Ovary (tissue), 9 donors: ENCODE data around the gene SIRPD. TPM values are rescaled to one million over a fixed set of nuclear protein-coding genes. Genes with fewer than 3 reads are reported as not detected.

ENCODE experiments used
- DNase-seq, 5 donors: peaks; one replicate each; pipeline ENCODE4 v3.0.0-alpha.2; 2019 to 2020
- H3K27ac ChIP-seq, 2 donors: fragments of 200-600 bp; one replicate each; pipeline versions ENCODE4 v1.5.1 to v1.8.0; 2019 to 2022
- H3K27me3 ChIP-seq: fragments of 200-600 bp; one replicate; pipeline ENCODE4 v1.8.0; 2022
- H3K36me3 ChIP-seq: fragments of 200-600 bp; sonication (generic); one replicate; pipeline ENCODE4 v1.5.1; 2019
- H3K4me1 ChIP-seq: one replicate; pipeline ENCODE4 v1.8.1; 2013; ENCODE audit warnings: mild to moderate bottlenecking, moderate library complexity; ENCODE audit not compliant: insufficient read depth
- H3K4me3 ChIP-seq: fragments of 200-600 bp; sonication (generic); one replicate; pipeline ENCODE4 v1.5.1; 2017
- H3K9me3 ChIP-seq, 2 donors: fragments of 200-600 bp in 1 of 2; sonication (generic) in 1 of 2; one replicate each; pipeline versions ENCODE4 v1.5.1 to v1.8.1; 2013 to 2019; ENCODE audit warnings: mild to moderate bottlenecking in 1 of 2, moderate library complexity in 1 of 2
- CTCF ChIP-seq, 3 donors: fragments of 450-650 bp in 2 of 3; fragments of 200-600 bp in 1 of 3; IDR thresholded peaks; one replicate each; pipeline versions ENCODE4 v1.5.1 to v1.8.0; 2016 to 2022; ENCODE audit warnings: antibody characterized with exemption in 3 of 3, mild to moderate bottlenecking in 1 of 3
- EP300 ChIP-seq: sonication (generic); formaldehyde crosslinking; IDR thresholded peaks from one replicate; pipeline ENCODE4 v1.6.1; 2017; ENCODE audit warnings: antibody characterized with exemption
- POLR2A ChIP-seq: fragments of 450-650 bp; IDR thresholded peaks from one replicate; pipeline ENCODE4 v1.6.1; 2017; ENCODE audit warnings: antibody characterized with exemption, mild to moderate bottlenecking, moderate library complexity
- WGBS, 3 donors: extraction: QIAGEN DNeasy Blood & Tissue Kit in 1 of 3; methylation state at CpG; one replicate each; pipeline versions ENCODE4 v1.1.5 to v1.1.7; 2013 to 2017; 5-methylcytosine and 5-hydroxymethylcytosine counted together
- intact Hi-C, 4 donors: fragments of 100-400 bp; cut with DNase I; formaldehyde crosslinking; loops; one replicate each; pipeline versions ENCODE4 v1.11.0 to v1.15.1; 2022 to 2023
- polyA plus RNA-seq, 2 donors: library from polyadenylated mRNA; stranded (reverse); fragments of 200-250 nt in 1 of 2; fragments of 350-450 nt in 1 of 2; fragmentation: Illumina TruSeq in 1 of 2; extraction: RNeasy Lipid Tissue Mini Kit (QIAGEN cat#74804) in 1 of 2; gene quantifications; one replicate each; pipeline ENCODE4 v1.2.3, GENCODE V29; 2013 to 2014
- total RNA-seq, 7 donors: library from RNA; depleted of rRNA in 2 of 7; stranded (reverse); fragments of >200 nt in 2 of 7; fragmentation: NEBNext Ultra II Directional in 3 of 7; extraction: Animal tissue kit (Norgen Biotek cat#: 25700) in 3 of 7; gene quantifications; one replicate each; pipeline versions ENCODE4 v1.1.0 to v1.2.4, GENCODE V29; 2016 to 2023
- donor health status: DM: no; HTN: no; CAD: no; lungs with moderate emphysema.
- donor health status: DM: no; HTN: no; CAD: no.
- donor health status: Bipolar disorder and iron deficiency.
- donor health status: DM: yes; HTN: yes; CAD: no.
- donor health status: DM: no; HTN: no; CAD: no.
- donor health status: DM: yes; HTN: yes; CAD: no.

Gene SIRPD
- total and polyA plus RNA-seq, 9 donors: not detected

DNA sequence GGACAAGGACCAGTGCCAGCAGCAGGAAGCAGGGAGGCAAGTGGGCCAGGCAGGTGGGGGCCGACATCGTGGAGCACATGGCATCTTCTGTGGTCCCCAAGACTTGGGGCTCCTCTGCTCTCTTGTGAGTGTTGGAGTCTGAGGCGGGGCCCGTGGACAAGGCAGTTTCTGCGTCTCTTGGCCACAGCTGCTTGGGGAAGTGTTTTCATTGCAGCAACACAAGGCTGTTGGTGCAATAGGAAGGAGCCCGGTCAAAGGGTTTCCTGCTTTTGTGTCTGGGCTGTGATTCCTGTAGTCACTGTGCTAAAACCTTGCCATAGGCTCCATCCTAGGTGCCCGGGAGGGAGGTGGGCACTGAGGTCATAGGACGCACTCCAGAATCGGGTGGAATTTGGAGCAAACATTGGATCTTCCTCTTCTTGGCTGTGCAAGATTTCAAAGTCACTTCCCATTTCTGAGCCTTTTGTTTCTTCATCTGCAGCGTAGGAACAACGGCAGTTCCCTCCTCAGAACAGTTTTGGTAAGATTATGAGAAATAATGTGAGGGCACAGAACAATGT is 66.1 kb downstream of the SIRPD start, which contains the start of gene SIRPB2:
Gene SIRPB2 (minus strand): TSS at position 140 of the 560 bp plus-strand sequence. CDS start 61 bp downstream, at position 79.
- intact Hi-C loops: no loop called here
- no peaks in the 10 kb centered on the region for H3K4me1 ChIP-seq
- H3K27me3 ChIP-seq: no peaks in the 10 kb centered on the region
- H3K9me3 ChIP-seq: no peaks in the 10 kb centered on the region
- TF ChIP-seq EP300: no peak
- no peak for TF ChIP-seq CTCF (IDR thresholded peaks at IDR 0.05)
- TF ChIP-seq POLR2A: no peak
- H3K4me3 ChIP-seq: no peak within 1 kb of the TSS
- peak in 1 of 5 donors; percentile 31 for DNase-seq
- no peak within 1 kb of the TSS for H3K27ac ChIP-seq
- H3K36me3 ChIP-seq: no peaks in the 10 kb centered on the region
- WGBS, 3 donors: 64 to 74% (median 71%) methylated on average over 11 of the region's 11 CpGs

GRCh38 chr20:1490643-1491195 is 66.8 kb downstream of the SIRPD start:
- no peaks in the 10 kb centered on the region for H3K4me1 ChIP-seq
- H3K9me3 ChIP-seq: no peaks in the 10 kb centered on the region
- intact Hi-C loops: no loop called here
- WGBS, 3 donors: 68 to 75% (median 74%) methylated on average over 9 of the region's 9 CpGs
- H3K4me3 ChIP-seq: no peak overlapping the region
- no peaks in the 10 kb centered on the region for H3K27me3 ChIP-seq
- no peak for TF ChIP-seq EP300
- TF ChIP-seq CTCF (IDR thresholded peaks at IDR 0.05): no peak
- no peak for TF ChIP-seq POLR2A
- H3K36me3 ChIP-seq: no peaks in the 10 kb centered on the region
- no peak overlapping the region for H3K27ac ChIP-seq
- DNase-seq: no peak

DNA sequence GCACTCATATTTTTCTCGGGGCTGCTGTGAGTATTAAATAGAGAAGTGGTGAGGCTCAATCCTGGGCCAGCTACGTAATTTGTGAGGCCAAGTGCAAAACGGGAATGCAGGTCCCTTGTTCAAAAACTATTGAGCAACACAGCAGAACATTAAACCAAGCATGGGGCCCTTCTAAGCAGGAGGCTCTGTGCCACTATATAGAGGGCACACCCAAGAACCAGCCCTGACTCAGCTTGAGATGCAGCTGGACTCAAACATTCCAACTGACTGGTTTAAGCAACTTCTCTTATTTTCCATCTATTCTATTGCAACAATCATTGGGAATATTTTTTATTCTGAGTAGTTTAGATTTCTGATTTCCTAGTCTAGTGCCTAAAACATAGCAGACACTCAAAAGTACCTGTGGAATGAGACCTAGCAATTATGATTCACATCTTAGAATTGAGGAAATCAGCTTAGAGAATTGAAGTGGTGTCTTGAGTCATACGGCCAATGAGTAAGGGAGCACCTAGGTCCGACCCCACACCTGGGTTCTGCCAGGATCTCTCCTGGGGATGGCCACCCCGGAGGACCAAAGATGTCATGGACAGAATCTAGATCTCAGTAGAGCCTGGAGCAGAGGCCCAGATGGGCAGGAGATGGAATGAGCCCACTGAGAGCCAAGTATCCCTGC is 67.6 kb downstream of the SIRPD start:
- DNase-seq: no peak
- intact Hi-C loops: no loop called here
- Histone ChIP-seq H3K4me1 (no peaks in the 10 kb centered on the region), H3K4me3 (no peak overlapping the region), H3K27ac (no peak overlapping the region), H3K27me3 (no peaks in the 10 kb centered on the region), H3K9me3 (no peaks in the 10 kb centered on the region), H3K36me3 (no peaks in the 10 kb centered on the region)
- WGBS, 3 donors: 72 to 74% (median 72%) methylated on average over 6 of the region's 6 CpGs
- no peak for TF ChIP-seq POLR2A
- TF ChIP-seq EP300: no peak
- TF ChIP-seq CTCF (IDR thresholded peaks at IDR 0.05): no peak

DNA sequence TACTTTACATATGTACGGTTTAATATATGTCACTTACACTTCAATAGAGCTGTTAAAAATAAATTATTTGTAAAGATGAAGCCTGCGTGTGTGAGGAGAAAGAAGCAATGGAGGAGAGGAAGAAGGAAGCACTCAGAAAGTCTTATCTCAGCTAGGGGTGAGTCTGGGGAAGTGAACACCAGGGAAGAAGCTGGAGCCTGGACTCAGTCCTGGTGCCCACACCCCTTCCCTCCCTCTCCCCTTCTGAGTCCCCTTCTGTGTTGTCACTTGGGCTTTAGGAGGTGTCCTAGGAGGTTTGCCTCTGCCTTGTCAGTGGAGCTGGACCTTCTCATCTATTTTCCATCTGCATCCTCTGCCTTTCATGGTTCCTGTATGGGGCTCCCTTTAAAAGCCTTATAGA is 68.2 kb downstream of the SIRPD start:
- WGBS, 3 donors: 75 to 77% (median 75%) methylated on average over 2 of the region's 2 CpGs
- DNase-seq: no peak

More for the DNA sequence above, 68.2 kb downstream of the SIRPD start:
- Histone ChIP-seq H3K9me3 (no peaks in the 10 kb centered on the region), H3K27me3 (no peaks in the 10 kb centered on the region), H3K27ac (no peak overlapping the region), H3K36me3 (no peaks in the 10 kb centered on the region), H3K4me1 (no peaks in the 10 kb centered on the region), H3K4me3 (no peak overlapping the region)
- intact Hi-C loops: no loop called here
- TF ChIP-seq CTCF (IDR thresholded peaks at IDR 0.05) (no peak), EP300 (no peak), POLR2A (no peak)
